ENCODE results near the gene MCC.

Gene MCC

DNA sequence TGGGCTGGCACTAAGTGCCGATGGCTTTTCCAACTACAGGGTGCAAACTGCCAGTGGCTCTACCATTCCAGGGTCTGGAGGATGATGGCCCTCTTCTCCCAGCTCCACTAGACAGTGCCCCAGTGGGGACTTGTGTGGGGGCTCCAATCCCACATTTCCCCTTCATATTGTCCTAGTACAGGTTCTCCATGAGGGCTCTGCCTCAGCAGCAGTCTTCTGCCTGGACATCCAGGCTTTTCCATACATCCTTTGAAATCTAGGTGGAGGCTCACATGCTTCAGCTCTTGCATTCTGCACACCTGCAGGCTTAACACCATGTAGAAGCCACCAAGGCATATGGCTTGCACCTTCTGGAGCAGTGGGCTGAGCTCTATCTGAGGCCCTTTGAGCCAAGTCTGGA, 123.8 kb downstream of the MCC start:
- DNase-seq (ENCODE audit: low read depth) = no peak

DNA sequence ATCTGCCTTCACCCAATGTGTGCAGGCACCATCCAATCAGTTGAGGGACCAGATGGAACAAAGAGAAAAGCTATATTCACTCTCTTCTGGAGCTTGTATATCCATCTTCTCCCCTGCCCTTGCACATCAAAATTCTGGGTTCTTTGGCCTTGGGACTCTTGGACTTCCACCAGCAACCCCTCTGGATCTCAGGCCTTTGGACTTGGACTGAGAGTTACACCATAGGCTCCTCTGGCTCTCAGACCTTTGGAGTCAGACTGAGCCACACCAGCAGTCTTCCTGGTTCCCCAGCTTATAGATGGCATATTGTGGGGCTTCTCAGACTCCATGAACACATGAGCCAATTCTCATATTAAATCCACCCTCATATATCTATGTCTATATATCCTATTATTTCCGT, 126.6 kb downstream of the MCC start:
- no peak for DNase-seq (ENCODE audit: low read depth)

DNA sequence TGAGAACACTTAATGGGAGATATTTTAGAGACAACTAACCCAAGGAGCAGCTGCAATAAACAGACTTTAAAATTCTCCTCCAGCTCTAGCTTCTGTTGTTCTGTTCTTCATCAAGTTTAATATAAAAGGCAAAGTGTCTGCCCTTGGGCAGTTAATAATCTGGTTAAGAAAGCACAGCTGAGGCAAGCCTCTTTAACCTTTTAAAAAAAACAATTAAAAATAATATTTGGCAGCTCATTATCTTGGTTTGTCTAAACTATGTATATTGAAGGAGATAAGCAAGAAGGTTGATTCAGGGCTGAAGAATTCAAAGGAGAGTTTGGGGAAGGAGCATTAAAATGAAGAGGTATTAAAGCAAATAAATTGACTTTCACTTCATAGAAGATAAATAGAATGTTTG, 128.8 kb downstream of the MCC start:
- peak; percentile 70 for DNase-seq (ENCODE audit: low read depth)

DNA sequence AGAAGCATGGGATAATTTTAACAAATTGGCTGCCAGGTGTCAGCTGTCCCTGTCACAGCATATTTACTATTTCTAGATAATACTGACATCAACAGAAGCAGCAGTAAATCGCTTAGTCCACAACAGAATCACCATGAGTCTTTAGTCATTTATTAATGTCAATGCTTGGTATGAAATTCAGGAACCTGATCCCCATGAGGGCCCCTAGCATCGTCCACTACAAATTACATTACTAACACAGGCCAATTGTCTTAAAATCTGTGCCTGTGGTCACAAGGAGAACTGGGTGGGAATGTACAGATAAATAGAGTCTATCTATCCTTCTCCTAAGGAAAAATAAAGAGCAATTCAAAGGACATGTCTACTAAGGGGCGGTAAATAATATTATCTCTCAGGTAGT, 129.6 kb downstream of the MCC start:
- no peak for DNase-seq (ENCODE audit: low read depth)

DNA sequence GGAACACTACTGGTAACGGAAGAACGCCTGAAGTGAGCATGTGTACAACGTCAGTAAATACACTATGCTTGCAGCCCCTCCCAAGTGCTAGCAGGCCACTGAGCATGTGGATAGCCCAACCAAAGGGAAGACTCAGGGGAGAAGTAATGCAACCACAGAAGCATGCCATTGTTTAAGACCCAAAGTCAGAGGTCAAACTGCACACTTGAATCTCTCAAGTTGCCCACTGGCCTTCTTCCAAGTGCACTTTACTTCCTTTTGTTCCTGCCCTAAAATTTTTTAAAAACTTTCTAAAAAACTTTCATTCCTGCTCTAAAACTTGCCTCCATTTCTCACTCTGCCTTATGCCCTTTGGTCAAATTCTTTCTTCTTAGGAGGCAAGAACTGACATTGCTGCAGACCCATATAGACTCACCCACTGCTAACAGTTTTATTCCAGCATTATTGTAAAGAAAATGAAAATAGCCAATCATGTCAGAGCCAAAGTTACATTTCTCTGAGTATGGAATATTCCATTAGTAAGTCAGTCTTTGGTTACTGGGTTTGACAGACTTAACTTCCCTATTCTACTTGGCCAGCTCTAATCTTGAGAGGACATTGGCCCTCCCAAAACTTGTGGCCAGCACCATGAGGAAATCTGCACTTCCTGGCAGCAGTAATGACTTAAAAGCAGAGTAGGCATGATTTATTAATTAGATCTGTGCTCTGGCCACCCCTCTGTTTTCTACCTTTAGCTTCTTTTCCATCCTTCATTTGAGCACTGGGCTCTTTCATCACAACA, 130.4 kb downstream of the MCC start:
- DNase-seq (ENCODE audit: low read depth) = no peak

DNA sequence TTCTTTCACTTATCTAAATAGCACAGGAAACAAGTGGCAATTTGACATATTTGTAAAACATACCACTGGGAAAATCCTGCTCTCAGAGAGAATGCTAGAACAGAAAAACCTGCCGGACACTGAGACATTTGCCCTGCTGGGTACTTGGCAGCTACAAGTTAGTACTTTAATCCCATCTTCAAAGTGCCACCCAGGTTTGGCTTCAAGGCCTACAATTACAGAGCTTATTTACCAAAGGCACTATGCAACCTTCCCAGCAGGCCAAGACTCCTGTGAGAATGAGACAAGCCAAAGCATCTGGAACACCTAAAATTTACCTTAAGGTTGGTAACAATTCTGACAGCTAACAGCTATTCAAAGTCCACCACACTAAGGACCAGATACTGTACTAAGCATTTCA, 131.8 kb downstream of the MCC start:
- DNase-seq (ENCODE audit: low read depth) = no peak

DNA sequence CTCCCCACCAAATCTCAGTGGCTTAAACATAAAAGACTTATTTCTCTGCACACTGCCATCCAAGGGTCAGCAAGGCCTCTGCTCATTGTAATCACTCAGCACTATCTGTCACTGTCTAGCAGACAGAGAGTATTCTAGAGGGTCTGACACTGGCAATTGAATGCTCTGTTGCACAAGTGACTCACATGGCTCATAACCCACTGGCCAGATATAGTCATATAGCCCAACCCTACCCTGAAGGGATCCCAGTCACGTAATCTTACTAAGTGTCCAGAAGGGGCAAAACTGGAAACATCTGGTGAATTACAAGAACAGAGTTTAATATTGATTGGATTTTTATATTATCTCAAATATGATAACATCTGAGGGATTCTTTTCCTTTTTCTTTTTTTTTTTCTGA, 134.2 kb downstream of the MCC start:
- no peak for DNase-seq (ENCODE audit: low read depth)

DNA sequence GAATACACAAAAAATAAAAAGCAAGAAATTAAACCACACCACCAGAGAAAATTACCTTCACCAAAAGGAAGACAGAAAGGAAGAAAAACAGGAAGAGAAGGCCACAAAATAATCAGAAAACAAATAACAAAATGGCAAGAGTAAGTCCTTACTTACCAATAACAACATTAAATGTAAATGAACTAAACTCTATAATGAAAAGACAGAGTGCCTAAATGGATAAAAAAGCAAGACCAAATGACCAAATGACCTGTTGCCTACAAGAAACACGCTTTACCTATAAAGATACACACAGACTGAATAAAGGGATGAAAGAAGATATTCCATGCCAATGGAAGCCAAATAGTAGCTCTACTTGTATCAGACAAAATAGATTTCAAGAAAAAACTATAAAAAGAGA, 140.7 kb downstream of the MCC start:
- DNase-seq (ENCODE audit: low read depth) = no peak

DNA sequence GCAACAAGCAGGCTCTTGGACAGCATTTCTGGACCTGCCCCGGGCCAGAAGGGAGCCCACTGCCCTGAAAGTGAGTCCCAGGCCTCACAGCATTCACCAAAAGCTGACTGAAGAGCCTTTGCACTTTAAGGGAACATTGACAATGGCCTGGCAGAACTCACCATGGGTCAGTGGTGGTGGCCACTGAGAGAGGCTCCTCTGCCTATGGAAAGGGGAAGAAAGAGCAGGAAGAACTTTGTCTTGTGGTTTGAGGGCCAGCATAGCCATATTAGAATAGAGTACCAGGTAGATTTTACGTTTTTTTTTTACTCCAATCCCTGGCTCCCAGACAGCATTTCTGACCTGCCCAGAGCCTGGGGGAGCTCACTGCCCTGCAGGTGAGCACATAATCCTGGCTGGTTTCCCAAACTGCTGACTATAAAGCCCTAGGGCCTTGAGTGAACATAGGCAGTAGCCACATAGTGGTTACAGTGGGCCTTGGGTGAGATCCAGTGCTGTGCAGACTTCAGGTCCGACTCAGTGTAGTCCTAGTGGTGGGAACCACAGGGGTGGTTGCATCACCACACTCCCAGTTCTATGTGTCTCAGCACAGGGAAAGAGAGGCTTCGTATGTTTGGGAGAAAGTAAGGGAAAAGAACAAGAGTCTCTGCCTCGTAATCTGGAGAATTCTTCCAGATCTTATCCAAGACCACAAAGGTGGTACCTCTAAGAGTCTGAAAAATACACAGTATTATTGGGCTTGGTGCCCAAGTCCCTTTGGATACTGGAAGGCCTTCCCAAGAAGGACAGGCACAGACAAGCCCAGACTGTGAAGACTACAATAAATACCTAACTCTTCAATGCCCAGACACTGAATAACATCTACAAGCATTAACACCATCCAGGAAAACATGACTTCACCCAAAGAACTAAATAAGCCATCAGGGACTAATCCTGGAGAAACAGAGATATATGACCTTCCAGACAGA, 143.0 kb downstream of the MCC start:
- peak; percentile 91 for DNase-seq (ENCODE audit: low read depth)

DNA sequence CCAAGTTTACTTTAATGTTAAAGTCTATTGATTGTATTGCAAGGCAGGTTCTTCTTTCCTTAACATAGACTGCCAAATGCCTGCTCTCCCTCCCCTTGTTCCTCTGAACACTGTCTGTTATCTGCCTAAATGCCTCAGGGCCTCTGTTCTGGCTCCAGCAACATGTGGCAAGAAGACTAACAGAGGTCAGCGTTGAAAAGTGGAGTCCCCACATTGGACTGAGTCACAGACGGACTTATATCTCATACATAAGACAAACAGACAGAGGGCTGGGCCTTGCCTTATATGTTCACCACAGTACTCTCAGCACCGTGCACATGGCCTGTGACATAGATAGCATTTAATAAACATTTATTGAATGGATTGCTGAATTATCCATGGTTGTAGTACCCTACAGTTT, 144.9 kb downstream of the MCC start:
- DNase-seq (ENCODE audit: low read depth) = peak; percentile 83

DNA sequence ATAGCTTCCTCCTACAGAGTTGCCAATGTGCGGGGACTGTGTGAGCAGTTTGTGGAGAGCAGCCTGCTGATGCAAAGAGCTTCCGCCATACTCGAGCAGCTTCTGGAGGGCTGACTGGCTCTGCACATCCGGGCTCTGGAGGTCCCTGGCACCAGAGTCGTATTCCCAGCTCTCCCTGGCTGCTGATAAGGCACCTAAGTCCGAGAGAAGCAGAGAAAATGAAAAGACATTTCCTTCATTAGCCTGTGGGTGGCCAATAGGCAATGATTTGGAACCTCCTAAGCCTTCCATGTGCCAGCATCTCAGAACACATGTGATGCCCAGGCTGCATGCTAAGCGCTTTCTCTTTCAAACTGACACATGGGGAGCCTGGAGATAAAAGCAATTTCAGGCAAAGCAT, 147.7 kb downstream of the MCC start:
- no peak for DNase-seq (ENCODE audit: low read depth)

DNA sequence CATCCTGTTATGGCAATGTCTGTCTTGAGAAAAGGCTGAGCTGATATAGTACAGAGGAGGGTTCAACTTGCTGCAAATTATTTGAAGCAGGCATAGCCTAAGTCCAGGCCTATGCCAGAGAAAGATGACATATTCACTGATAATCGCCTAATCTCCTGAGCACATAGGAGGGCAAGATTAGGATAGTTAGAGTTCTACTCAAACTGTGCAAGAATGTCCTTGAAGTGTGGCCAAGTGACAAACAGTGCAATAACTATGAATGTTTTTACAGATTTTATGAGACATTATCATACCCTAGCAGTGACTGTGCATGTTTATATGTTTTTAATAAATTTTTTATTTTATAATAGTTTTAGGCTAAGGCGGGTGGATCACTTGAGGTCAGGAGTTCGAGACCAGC, 149.6 kb downstream of the MCC start:
- DNase-seq (ENCODE audit: low read depth) = peak; percentile 58

DNA sequence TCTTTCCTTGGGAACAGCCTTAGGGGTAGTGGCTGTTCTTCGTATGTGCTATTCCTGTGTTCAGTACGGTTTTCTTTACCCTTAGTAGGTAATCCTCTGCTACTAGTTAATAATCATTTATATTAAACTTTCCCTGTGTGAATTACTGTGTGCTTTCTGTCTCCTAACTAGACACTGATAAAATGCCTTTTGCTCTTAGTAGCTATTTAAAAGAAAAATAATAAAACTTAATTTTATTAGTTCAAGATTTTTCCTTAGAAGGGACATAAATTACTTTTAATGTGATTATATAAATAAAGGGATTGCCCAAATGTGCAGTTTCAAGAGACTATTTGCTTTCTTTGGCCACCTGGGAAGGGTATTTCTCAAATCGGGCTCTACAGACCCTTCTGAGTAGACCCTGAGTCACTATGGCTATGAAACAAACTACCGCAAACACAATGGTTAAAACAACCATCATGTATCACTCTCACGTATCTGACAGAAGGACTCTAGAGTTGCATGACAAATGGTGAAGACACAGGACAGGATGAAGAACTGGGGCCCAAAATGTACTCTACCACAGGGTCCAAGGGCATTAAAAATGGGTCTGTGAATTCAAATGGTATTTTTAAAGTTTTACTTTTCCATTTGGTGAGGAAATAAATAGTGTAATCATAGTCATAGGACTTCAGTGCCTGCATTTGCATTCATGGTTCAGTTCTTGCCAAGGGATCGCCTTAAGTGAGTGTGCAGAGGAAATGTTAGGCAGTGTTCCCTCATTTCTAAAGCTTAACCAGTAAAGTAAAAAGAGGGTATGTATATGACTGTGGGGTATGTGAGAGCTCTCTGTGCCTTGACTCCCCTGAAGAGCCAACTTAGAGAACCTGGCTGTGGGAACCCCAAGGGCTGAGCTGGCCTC, 150.5 kb downstream of the MCC start:
- DNase-seq (ENCODE audit: low read depth) = no peak

DNA sequence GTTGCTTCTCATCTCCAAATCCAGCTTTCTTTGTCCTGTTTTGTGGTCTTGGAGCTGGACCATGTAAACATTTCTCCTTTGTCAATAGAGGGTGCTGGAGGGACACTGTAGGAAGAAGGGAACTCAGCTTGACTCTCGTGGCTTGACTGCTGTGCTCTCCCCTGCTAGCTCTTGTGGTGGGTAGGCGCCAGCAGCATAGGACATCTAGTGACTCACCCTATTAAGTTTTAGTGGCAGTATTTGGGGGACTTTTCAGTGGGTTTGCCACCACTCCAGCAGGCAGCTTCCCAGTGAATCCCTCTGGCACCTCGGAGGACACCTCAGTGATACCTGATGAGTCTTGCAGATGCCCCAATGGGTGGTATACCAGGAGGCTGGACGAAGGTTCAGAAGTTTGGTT, 151.3 kb downstream of the MCC start:
- DNase-seq (ENCODE audit: low read depth) = peak; percentile 68

DNA sequence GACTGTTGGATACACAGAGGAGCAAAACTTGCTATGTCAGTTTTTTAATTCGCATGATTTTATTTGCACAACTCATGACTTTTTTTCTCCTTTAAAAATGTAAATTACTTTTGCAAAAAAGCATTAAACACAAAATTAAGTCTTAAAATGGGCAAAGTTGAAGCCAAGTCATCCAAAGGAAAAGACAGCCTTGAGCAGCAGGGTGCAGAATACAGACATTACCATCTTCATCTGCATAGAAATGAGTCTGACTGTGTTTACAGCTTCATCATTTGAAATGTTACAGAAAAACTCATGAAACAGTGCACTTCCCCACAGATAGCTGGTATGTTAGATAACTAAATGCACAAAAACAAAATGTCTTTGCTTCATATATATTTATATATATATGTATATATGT, 154.8 kb downstream of the MCC start:
- DNase-seq (ENCODE audit: low read depth) = no peak

DNA sequence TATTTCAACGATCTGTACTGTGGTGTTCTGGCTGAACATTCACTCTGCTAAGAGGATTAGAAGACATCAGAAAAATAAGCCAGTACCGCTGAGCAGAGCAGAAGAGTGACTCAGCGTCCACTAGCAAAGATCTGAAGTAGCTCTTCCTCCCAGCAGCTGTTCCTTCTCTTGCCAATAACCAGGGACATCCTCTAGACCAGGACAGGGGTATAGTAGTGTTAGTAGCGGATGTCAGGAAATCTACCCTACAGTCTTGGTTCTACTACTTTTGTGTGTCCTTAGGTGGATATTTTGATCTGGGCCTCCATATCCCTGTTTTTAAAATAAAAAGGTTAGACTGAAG, 157.1 kb downstream of the MCC start:
- peak; percentile 70 for DNase-seq (ENCODE audit: low read depth)

DNA sequence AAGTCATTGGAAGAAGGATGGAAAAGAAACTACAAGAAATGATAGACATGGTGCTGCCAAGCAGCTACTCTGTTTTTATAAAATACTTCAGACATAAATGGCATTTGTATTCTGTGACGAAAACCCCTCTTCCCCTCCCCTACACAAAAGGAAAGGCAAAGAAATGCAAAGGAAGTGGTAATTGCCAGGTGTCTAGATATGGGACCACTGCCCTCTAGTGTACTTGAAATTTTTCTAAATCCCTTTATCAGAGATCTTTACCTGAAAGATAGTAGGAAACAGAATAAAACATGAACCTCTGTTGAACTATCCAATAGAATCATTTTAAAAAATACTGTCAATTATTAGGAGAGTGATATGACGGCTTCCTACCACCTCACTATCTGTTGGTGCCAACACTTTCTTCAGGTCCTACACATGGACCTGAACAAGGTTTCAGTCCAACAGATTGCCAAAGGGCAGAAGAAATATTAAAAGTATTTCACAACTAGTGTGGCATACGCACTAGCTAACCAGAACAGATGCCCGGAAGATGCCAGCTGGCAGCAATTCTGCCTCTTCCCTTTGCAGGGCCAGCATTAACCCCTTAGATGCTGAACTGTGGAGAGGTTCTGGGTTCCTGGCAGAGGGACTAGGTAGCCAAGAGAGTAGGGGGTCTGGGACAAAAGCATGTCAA, 157.6 kb downstream of the MCC start:
- DNase-seq (ENCODE audit: low read depth) = peak; percentile 57

DNA sequence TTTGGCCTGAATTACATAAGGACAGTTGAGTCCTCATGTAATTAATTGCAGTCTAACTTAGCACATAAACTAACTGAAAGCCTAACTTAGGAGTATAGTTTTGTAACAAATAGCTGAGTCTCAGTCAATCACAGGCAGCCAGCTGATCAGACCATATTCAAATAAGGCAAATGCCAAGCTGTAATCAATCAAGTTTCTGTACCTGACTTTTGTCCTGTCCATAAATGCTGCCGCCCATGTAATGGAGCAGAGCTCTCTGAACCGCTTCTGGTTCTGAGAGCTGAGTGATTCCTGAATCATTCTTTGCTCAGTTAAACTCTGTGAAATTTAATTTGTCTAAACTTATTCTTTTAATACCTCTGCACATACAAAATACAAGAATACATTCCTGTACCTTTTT, 158.3 kb downstream of the MCC start:
- DNase-seq (ENCODE audit: low read depth) = no peak

DNA sequence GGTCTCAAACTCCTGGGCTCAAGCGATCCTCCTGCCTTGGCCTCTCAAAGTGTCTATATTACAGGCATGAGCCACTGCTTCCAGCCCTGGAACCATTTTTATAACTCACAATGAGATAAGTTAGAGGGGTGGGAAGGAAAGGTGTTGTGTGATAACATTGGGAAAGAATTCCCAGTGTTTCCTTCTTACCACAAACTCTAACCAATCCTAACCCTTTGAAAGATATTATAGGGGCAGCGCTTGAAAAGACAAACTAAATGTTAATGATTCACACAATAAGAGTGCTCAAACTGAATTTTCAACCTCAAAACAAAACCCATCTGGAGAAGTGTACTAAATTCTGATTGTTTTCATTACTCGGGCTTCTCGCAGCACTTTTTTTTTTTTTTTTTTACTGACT, 163.2 kb downstream of the MCC start:
- DNase-seq (ENCODE audit: low read depth) = peak; percentile 22

DNA sequence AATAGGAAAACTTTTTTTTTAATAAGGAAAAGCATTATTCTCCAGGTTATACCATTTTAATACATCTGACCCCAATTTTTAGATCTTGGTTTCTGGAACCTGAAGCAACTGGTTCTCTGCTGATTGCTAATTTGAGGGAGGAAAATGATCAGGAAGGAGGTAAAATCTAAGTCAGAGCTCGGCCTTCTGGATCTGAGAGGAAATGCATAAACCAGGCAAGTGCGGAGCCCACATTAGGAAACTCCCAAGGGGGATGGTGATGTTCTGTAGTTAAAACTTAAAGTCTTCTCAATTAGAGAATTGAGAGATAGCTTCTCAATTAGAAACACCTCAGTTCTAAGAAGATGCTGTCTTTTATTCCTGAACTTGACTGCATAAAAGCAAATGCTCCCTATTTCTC, 167.0 kb downstream of the MCC start:
- DNase-seq (ENCODE audit: low read depth) = no peak

DNA sequence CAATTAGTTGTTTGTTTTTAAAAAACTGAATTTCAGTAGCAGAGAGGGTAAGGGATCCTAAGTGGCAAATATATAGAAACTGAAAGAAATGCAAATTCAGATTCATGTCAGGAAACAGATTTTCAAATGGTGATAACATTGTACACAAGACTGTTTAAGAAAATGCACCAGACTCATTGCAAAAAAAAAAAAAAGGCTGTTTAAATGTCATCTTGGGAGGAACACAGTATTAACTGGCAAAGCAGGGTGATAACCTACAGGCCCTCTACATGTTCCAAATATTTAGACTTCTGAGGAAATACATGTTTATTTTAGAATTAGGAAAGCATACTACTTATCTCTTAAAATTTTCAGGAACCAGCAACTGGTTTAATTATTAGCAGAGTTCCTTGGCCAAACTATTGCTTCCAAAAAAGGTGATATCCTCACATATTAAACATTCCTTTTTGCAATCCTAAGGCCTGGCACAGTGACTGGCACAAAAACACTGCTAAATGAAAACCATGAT, 167.9 kb downstream of the MCC start:
- DNase-seq (ENCODE audit: low read depth) = no peak
